ENCODE measurements around the gene C21orf58.

- TF ChIP-seq, protein P1, sequence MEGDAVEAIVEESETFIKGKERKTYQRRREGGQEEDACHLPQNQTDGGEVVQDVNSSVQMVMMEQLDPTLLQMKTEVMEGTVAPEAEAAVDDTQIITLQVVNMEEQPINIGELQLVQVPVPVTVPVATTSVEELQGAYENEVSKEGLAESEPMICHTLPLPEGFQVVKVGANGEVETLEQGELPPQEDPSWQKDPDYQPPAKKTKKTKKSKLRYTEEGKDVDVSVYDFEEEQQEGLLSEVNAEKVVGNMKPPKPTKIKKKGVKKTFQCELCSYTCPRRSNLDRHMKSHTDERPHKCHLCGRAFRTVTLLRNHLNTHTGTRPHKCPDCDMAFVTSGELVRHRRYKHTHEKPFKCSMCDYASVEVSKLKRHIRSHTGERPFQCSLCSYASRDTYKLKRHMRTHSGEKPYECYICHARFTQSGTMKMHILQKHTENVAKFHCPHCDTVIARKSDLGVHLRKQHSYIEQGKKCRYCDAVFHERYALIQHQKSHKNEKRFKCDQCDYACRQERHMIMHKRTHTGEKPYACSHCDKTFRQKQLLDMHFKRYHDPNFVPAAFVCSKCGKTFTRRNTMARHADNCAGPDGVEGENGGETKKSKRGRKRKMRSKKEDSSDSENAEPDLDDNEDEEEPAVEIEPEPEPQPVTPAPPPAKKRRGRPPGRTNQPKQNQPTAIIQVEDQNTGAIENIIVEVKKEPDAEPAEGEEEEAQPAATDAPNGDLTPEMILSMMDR (IDR thresholded peaks at IDR 0.05; ENCODE audit: poor library complexity) = no peak
- TF ChIP-seq EZH2 (IDR thresholded peaks at IDR 0.05; ENCODE audit: borderline replicate concordance) = no peak
- TF ChIP-seq EZH2phosphoT487 (IDR thresholded peaks at IDR 0.05; ENCODE audit: low read depth, severe bottlenecking, unreplicated experiment) = no peak
Observed at GRCh38 chr21:46307625-46308024, 16.0 kb downstream of the C21orf58 start.
